ENCODE measurements around the gene TOR1AIP1.

GRCh38 chr1:179889589-179889988 lies 7.5 kb downstream of the TOR1AIP1 start:
- TF ChIP-seq POLR2AphosphoS5 (IDR thresholded peaks at IDR 0.05) = no peak
- no peak for TF ChIP-seq CTCF (IDR thresholded peaks at IDR 0.05 in 8 of 11, conservative IDR thresholded peaks at IDR 0.05 in 3 of 11)
